K562 (cell line): Measurements from ENCODE around the gene SLC37A2. TPM values are rescaled to one million over a fixed set of nuclear protein-coding genes. Genes with fewer than 3 reads are reported as not detected.
A peak's percentile ranks its signal among the peaks of the same experiment; 100 is the strongest.

Source experiments
- ARID1B ChIP-seq: fragments of 450-650 bp; IDR thresholded peaks from 2 replicates; pipeline ENCODE4 v1.6.1; 2016; ENCODE audit warnings: antibody characterized with exemption, mild to moderate bottlenecking, inconsistent platforms
- ETS2 ChIP-seq: IDR thresholded peaks from 2 replicates; pipeline ENCODE4 v1.6.1; 2016; ENCODE audit warnings: borderline replicate concordance, missing genetic modification characterization, mild to moderate bottlenecking, moderate library complexity, missing compliant biosample characterization; ENCODE audit not compliant: poor library complexity, severe bottlenecking
- FIP1L1 ChIP-seq: fragments of 200-400 bp; formaldehyde crosslinking; IDR thresholded peaks from 2 replicates; pipeline ENCODE4 v1.6.1; 2018; ENCODE audit warnings: mild to moderate bottlenecking, low read depth, low read length; ENCODE audit not compliant: poor library complexity, severe bottlenecking
- GTF2F1 ChIP-seq: IDR thresholded peaks from 2 replicates; pipeline ENCODE4 v1.6.1; 2011; ENCODE audit warnings: low read depth, low read length, improper control_type of control experiment
- MAFK ChIP-seq: IDR thresholded peaks from 2 replicates; pipeline ENCODE4 v1.6.1; 2011; ENCODE audit warnings: low read length, improper control_type of control experiment
- NEUROD1 ChIP-seq: fragments of 150-350 bp; IDR thresholded peaks from 2 replicates; pipeline ENCODE4 v1.6.1; 2014; ENCODE audit warnings: borderline replicate concordance, low read length, low read depth; ENCODE audit not compliant: partially characterized antibody
- NRF1 ChIP-seq, 2 experiments: fragments of 450-650 bp; IDR thresholded peaks in 1 of 2; conservative IDR thresholded peaks in 1 of 2; 2 replicates each; pipeline ENCODE4 v1.6.1; 2014; ENCODE audit warnings: mild to moderate bottlenecking in 2 of 2
- POU5F1 ChIP-seq: fragments of 150-350 bp; IDR thresholded peaks from 2 replicates; pipeline ENCODE4 v1.6.1; 2014; ENCODE audit warnings: borderline replicate concordance, low read length, low read depth, mild to moderate bottlenecking; ENCODE audit not compliant: partially characterized antibody
- STAT5A ChIP-seq: IDR thresholded peaks from 2 replicates; pipeline ENCODE4 v1.6.1; 2012; ENCODE audit warnings: low read length, inconsistent platforms, borderline replicate concordance
- ZFX ChIP-seq: sonication (generic); formaldehyde crosslinking; IDR thresholded peaks from 2 replicates; pipeline ENCODE4 v1.8.0; 2022; ENCODE audit warnings: mild to moderate bottlenecking, missing genetic modification reagents, moderate library complexity
- ZNF175 ChIP-seq: fragments of 200-800 bp; sonication (Bioruptor generic); IDR thresholded peaks from 2 replicates; pipeline ENCODE4 v1.6.1; 2016; ENCODE audit warnings: low read depth, mild to moderate bottlenecking, missing genetic modification characterization, missing compliant biosample characterization
- ZNF316 ChIP-seq: fragments of 450-650 bp; IDR thresholded peaks from 2 replicates; pipeline ENCODE4 v1.6.1; 2016
- ZNF431 ChIP-seq: sonication (generic); formaldehyde crosslinking; IDR thresholded peaks from 2 replicates; pipeline ENCODE4 v1.8.0; 2022; ENCODE audit warnings: mild to moderate bottlenecking, missing genetic modification reagents
- ZNF583 ChIP-seq: fragments of 250-450 bp; sonication (Bioruptor Pico); IDR thresholded peaks from 2 replicates; pipeline ENCODE4 v1.4.0; 2020
- ZNF695 ChIP-seq: fragments of 450-650 bp; formaldehyde crosslinking; IDR thresholded peaks from 2 replicates; pipeline ENCODE4 v1.4.0; 2020; ENCODE audit warnings: mild to moderate bottlenecking, moderate library complexity
- polyA plus RNA-seq, 8 experiments: library from polyadenylated mRNA; depleted of rRNA in 4 of 8; stranded (reverse) in 5 of 8; unstranded in 3 of 8; fragments of >200 nt; fragmentation: Nextera tagmentation in 2 of 8; fragmentation: Illumina TruSeq in 1 of 8; extraction: Ambion mirVana in 2 of 8; extraction: Trizol in 1 of 8; gene quantifications; 2 replicates each; pipeline versions ENCODE4 v1.2.1 to v1.2.3, GENCODE V29; 2011 to 2014; ENCODE audit warnings: inconsistent platforms in 1 of 8, missing spikeins in 1 of 8
- total RNA-seq, 7 experiments: library from RNA; depleted of rRNA in 6 of 7; stranded (reverse); fragments of >200 nt in 6 of 7; fragmentation: Illumina TruSeq in 2 of 7; extraction: Trizol in 2 of 7; gene quantifications; 2 replicates each; pipeline versions ENCODE4 v1.2.1 to v1.2.3, GENCODE V29; 2011 to 2021; ENCODE audit warnings: low replicate concordance in 1 of 7
- TF ChIP-seq, protein P1 (sequence below): fragments of 450-650 bp; IDR thresholded peaks from 2 replicates; pipeline ENCODE4 v1.6.1; 2016; ENCODE audit warnings: mild to moderate bottlenecking, moderate library complexity

Gene SLC37A2
- total and polyA plus RNA-seq, 9 of the 15 experiments (the other 6 are each of a cell fraction or from before 2014, with no cell fraction given) = 0.01 to 1.2 (median 0.52) TPM

DNA sequence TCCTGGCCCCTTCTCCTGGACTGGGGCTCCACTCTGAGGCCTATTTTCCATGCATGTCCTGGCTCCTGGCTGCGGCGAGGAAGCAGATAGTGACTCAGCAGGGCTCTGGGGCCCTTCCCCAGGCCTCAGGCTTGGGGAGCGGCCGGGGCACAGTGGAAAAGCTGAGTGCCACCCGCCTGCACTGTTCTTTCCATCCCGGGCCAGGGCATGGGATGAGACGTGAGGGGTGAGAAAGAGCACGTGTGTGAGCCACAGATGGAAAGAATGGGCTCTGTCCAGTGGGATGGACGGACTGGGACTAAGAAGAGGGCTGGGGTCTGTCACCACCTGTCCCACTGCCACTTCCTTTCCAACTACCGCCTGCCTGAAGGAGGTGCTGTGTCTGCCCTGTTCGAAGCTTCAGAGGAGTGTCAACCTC, 12.8 kb downstream of the SLC37A2 start (continued):
- TF ChIP-seq FIP1L1 (no peak), GTF2F1 (no peak), ZFX (peak; percentile 69), ZNF583 (CRISPR knock-in tag) (no peak), ETS2 (tag) (no peak), MAFK (0 out of 2 replicates have a peak, but pooled peaks have one; percentile 34), POU5F1 (no peak), NEUROD1 (no peak), ZNF175 (CRISPR knock-in tag) (0 out of 2 replicates have a peak, but pooled peaks have one; percentile 29), ZNF695 (CRISPR knock-in tag) (no peak), ARID1B (peak; percentile 21; the same call in 1 of the 2 replicates), ZNF431 (CRISPR knock-in tag) (no peak), ZNF316 (peak; percentile 41; the same call in 1 of the 2 replicates), STAT5A (no peak), NRF1 (conservative IDR thresholded peaks at IDR 0.05 in 1 of 2, IDR thresholded peaks at IDR 0.05 in 1 of 2) (no peak)
- TF ChIP-seq, protein P1, sequence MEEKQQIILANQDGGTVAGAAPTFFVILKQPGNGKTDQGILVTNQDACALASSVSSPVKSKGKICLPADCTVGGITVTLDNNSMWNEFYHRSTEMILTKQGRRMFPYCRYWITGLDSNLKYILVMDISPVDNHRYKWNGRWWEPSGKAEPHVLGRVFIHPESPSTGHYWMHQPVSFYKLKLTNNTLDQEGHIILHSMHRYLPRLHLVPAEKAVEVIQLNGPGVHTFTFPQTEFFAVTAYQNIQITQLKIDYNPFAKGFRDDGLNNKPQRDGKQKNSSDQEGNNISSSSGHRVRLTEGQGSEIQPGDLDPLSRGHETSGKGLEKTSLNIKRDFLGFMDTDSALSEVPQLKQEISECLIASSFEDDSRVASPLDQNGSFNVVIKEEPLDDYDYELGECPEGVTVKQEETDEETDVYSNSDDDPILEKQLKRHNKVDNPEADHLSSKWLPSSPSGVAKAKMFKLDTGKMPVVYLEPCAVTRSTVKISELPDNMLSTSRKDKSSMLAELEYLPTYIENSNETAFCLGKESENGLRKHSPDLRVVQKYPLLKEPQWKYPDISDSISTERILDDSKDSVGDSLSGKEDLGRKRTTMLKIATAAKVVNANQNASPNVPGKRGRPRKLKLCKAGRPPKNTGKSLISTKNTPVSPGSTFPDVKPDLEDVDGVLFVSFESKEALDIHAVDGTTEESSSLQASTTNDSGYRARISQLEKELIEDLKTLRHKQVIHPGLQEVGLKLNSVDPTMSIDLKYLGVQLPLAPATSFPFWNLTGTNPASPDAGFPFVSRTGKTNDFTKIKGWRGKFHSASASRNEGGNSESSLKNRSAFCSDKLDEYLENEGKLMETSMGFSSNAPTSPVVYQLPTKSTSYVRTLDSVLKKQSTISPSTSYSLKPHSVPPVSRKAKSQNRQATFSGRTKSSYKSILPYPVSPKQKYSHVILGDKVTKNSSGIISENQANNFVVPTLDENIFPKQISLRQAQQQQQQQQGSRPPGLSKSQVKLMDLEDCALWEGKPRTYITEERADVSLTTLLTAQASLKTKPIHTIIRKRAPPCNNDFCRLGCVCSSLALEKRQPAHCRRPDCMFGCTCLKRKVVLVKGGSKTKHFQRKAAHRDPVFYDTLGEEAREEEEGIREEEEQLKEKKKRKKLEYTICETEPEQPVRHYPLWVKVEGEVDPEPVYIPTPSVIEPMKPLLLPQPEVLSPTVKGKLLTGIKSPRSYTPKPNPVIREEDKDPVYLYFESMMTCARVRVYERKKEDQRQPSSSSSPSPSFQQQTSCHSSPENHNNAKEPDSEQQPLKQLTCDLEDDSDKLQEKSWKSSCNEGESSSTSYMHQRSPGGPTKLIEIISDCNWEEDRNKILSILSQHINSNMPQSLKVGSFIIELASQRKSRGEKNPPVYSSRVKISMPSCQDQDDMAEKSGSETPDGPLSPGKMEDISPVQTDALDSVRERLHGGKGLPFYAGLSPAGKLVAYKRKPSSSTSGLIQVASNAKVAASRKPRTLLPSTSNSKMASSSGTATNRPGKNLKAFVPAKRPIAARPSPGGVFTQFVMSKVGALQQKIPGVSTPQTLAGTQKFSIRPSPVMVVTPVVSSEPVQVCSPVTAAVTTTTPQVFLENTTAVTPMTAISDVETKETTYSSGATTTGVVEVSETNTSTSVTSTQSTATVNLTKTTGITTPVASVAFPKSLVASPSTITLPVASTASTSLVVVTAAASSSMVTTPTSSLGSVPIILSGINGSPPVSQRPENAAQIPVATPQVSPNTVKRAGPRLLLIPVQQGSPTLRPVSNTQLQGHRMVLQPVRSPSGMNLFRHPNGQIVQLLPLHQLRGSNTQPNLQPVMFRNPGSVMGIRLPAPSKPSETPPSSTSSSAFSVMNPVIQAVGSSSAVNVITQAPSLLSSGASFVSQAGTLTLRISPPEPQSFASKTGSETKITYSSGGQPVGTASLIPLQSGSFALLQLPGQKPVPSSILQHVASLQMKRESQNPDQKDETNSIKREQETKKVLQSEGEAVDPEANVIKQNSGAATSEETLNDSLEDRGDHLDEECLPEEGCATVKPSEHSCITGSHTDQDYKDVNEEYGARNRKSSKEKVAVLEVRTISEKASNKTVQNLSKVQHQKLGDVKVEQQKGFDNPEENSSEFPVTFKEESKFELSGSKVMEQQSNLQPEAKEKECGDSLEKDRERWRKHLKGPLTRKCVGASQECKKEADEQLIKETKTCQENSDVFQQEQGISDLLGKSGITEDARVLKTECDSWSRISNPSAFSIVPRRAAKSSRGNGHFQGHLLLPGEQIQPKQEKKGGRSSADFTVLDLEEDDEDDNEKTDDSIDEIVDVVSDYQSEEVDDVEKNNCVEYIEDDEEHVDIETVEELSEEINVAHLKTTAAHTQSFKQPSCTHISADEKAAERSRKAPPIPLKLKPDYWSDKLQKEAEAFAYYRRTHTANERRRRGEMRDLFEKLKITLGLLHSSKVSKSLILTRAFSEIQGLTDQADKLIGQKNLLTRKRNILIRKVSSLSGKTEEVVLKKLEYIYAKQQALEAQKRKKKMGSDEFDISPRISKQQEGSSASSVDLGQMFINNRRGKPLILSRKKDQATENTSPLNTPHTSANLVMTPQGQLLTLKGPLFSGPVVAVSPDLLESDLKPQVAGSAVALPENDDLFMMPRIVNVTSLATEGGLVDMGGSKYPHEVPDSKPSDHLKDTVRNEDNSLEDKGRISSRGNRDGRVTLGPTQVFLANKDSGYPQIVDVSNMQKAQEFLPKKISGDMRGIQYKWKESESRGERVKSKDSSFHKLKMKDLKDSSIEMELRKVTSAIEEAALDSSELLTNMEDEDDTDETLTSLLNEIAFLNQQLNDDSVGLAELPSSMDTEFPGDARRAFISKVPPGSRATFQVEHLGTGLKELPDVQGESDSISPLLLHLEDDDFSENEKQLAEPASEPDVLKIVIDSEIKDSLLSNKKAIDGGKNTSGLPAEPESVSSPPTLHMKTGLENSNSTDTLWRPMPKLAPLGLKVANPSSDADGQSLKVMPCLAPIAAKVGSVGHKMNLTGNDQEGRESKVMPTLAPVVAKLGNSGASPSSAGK = peak; percentile 57; the same call in 1 of the 2 replicates
